DMS153 (cell line): ENCODE data around the gene CAMK2B.

Source experiments
- DNase-seq: peaks from one replicate; lab custom pipeline; 2025; lab: John Stamatoyannopoulos, UW

CAMK2B gene

GRCh38 chr7:44325201-44325671 is at the start of gene CAMK2B:
Gene CAMK2B (minus strand): TSS chr7:44325594. CDS start chr7:44325421, 173 bp downstream.
- no peak for DNase-seq

GRCh38 chr7:44374007-44374763 is 48.8 kb upstream of the CAMK2B start:
- DNase-seq, result no peak

GRCh38 chr7:44373418-44373740 is 48.0 kb upstream of the CAMK2B start:
- no peak for DNase-seq

GRCh38 chr7:44372560-44373417 is 47.4 kb upstream of the CAMK2B start:
- DNase-seq, result no peak

GRCh38 chr7:44368885-44369284 is 43.5 kb upstream of the CAMK2B start:
- DNase-seq, result no peak

GRCh38 chr7:44368455-44368854 is 43.1 kb upstream of the CAMK2B start:
- DNase-seq, result no peak

GRCh38 chr7:44367475-44368043 is 42.2 kb upstream of the CAMK2B start:
- no peak for DNase-seq

GRCh38 chr7:44366986-44367385 is 41.6 kb upstream of the CAMK2B start:
- DNase-seq, result no peak

GRCh38 chr7:44353668-44354067 is 28.3 kb upstream of the CAMK2B start:
- DNase-seq, result no peak

- DNase-seq, result no peak
Observed at GRCh38 chr7:44348851-44349781, 23.7 kb upstream of the CAMK2B start.

GRCh38 chr7:44348300-44348699 is 22.9 kb upstream of the CAMK2B start:
- DNase-seq, result no peak

GRCh38 chr7:44347546-44348114 is 22.2 kb upstream of the CAMK2B start:
- no peak for DNase-seq

- DNase-seq, result no peak
Observed at GRCh38 chr7:44346063-44346462, 20.7 kb upstream of the CAMK2B start.

- no peak for DNase-seq
Observed at GRCh38 chr7:44341401-44341800, 16.0 kb upstream of the CAMK2B start.

- no peak for DNase-seq
Observed at GRCh38 chr7:44338600-44338999, 13.2 kb upstream of the CAMK2B start.

GRCh38 chr7:44336491-44336890 is 11.1 kb upstream of the CAMK2B start:
- no peak for DNase-seq

- no peak for DNase-seq
Observed at GRCh38 chr7:44335184-44335583, 9.8 kb upstream of the CAMK2B start.

GRCh38 chr7:44334734-44335097 is 9.3 kb upstream of the CAMK2B start:
- DNase-seq, result no peak

GRCh38 chr7:44333911-44334733 is 8.7 kb upstream of the CAMK2B start:
- no peak for DNase-seq

- no peak for DNase-seq
Observed at GRCh38 chr7:44331682-44332081, 6.3 kb upstream of the CAMK2B start.

GRCh38 chr7:44330331-44330730 is 4.9 kb upstream of the CAMK2B start:
- no peak for DNase-seq
